Hepatocyte (in vitro differentiated cells): ENCODE results near the gene ZFC3H1. TPM values are rescaled to one million over a fixed set of nuclear protein-coding genes. Genes with fewer than 3 reads are reported as not detected.

Source experiments
- DNase-seq: peaks from one replicate; pipeline ENCODE4 v3.0.0-alpha.2; 2016; ENCODE audit warnings: low spot score
- H2AFZ ChIP-seq: fragments of 200-600 bp; sonication (generic); 2 replicates; pipeline ENCODE4 v1.6.0; 2016; ENCODE audit warnings: antibody characterized with exemption, mild to moderate bottlenecking
- H3K27ac ChIP-seq: fragments of 200-600 bp; sonication (generic); 2 replicates; pipeline ENCODE4 v1.5.1; 2016; ENCODE audit warnings: mild to moderate bottlenecking
- H3K27me3 ChIP-seq: fragments of 200-600 bp; sonication (generic); 2 replicates; pipeline ENCODE4 v1.6.1; 2016
- H3K36me3 ChIP-seq: fragments of 200-600 bp; sonication (generic); replicated peaks from 2 replicates; pipeline ENCODE4 v1.5.1; 2016; ENCODE audit warnings: low read depth; ENCODE audit not compliant: insufficient read depth
- H3K4me1 ChIP-seq: fragments of 200-600 bp; sonication (generic); 2 replicates; pipeline ENCODE4 v1.5.1; 2016; ENCODE audit warnings: mild to moderate bottlenecking, moderate library complexity; ENCODE audit not compliant: insufficient read depth
- H3K4me2 ChIP-seq: fragments of 200-600 bp; sonication (generic); 2 replicates; pipeline ENCODE4 v1.6.0; 2016
- H3K4me3 ChIP-seq: fragments of 200-600 bp; sonication (generic); 2 replicates; pipeline ENCODE4 v1.5.1; 2016; ENCODE audit warnings: mild to moderate bottlenecking
- H3K79me2 ChIP-seq: fragments of 200-600 bp; sonication (generic); 2 replicates; pipeline ENCODE4 v1.6.0; 2017; ENCODE audit warnings: mild to moderate bottlenecking
- H3K9me2 ChIP-seq: fragments of 200-600 bp; sonication (generic); replicated peaks from 2 replicates; pipeline ENCODE4 v1.6.0; 2017; ENCODE audit warnings: mild to moderate bottlenecking; ENCODE audit not compliant: insufficient read depth
- H3K9me3 ChIP-seq: fragments of 200-600 bp; sonication (generic); 2 replicates; pipeline ENCODE4 v1.5.1; 2016; ENCODE audit warnings: low read depth, mild to moderate bottlenecking
- H4K20me1 ChIP-seq: fragments of 200-600 bp; sonication (generic); 2 replicates; pipeline ENCODE4 v1.6.0; 2016; ENCODE audit warnings: mild to moderate bottlenecking; ENCODE audit not compliant: insufficient read depth, poor library complexity, severe bottlenecking
- CTCF ChIP-seq: fragments of 200-600 bp; sonication (generic); IDR thresholded peaks from 2 replicates; pipeline ENCODE4 v1.5.1; 2016; ENCODE audit warnings: antibody characterized with exemption, mild to moderate bottlenecking; ENCODE audit not compliant: poor library complexity
- EZH2 ChIP-seq: fragments of 200-600 bp; sonication (generic); IDR thresholded peaks from 2 replicates; pipeline ENCODE4 v1.6.1; 2016; ENCODE audit warnings: antibody characterized with exemption, mild to moderate bottlenecking, borderline replicate concordance
- EZH2phosphoT487 ChIP-seq: fragments of 200-600 bp; sonication (generic); IDR thresholded peaks from one replicate; pipeline ENCODE4 v1.6.1; 2018; ENCODE audit warnings: antibody characterized with exemption, mild to moderate bottlenecking, low read depth, moderate library complexity; ENCODE audit not compliant: unreplicated experiment, severe bottlenecking
- WGBS: methylation state at CpG from one replicate; pipeline ENCODE4 v1.1.6; 2016; ENCODE audit warnings: low lambda C conversion rate; ENCODE audit errors: missing lambda C conversion rate; 5-methylcytosine and 5-hydroxymethylcytosine counted together
- polyA plus RNA-seq: library from polyadenylated mRNA; unstranded; fragments of >200 nt; fragmentation: Nextera tagmentation; extraction: Ambion mirVana; gene quantifications from 2 replicates; pipeline ENCODE4 v1.2.1, GENCODE V29; 2016
- total RNA-seq: library from RNA; depleted of rRNA; stranded (reverse); fragments of >200 nt; gene quantifications from 2 replicates; pipeline ENCODE4 v1.2.3, GENCODE V29; 2014

ZFC3H1 gene
- total and polyA plus RNA-seq, 2 experiments from 2014 or later, result 28.0 to 48.6 TPM

GRCh38 chr12:71685914-71686657 is 22.4 kb upstream of the ZFC3H1 start, which contains the start of gene TMEM19:
Gene TMEM19, plus strand, starts transcription at chr12:71686082. Its CDS starts 599 bp downstream, at chr12:71686681.
- peak within 1 kb of the TSS; percentile 85 for H3K4me2 ChIP-seq
- TF ChIP-seq EZH2 (no peak), EZH2phosphoT487 (no peak), CTCF (peak; percentile 44)
- peak within 1 kb of the TSS; percentile 82 for H3K27ac ChIP-seq
- H3K27me3 ChIP-seq, result no peaks in the 10 kb centered on the region
- H2AFZ ChIP-seq, result peak within 1 kb of the TSS; percentile 83
- peak within 1 kb of the TSS; percentile 50 for H3K4me3 ChIP-seq
- H4K20me1 ChIP-seq, result no peaks in the 10 kb centered on the region
- H3K36me3 ChIP-seq, result no peaks in the 10 kb centered on the region
- peaks cover 14% of the 10 kb centered on the region for H3K4me1 ChIP-seq
- DNase-seq, result peak; percentile 95
- H3K79me2 ChIP-seq, result peaks cover 22% of the 10 kb centered on the region
- H3K9me2 ChIP-seq, result no peaks in the 10 kb centered on the region
- under 1% methylated on average over 54 of the region's 63 CpGs for WGBS
- no peaks in the 10 kb centered on the region for H3K9me3 ChIP-seq

GRCh38 chr12:71685312-71685906 is 21.8 kb upstream of the ZFC3H1 start:
- H3K9me2 ChIP-seq, result no peaks in the 10 kb centered on the region
- H3K4me3 ChIP-seq, result peak overlapping the region; percentile 47
- H3K27ac ChIP-seq, result peak overlapping the region; percentile 82
- WGBS, result 68% methylated on average over 19 of the region's 19 CpGs
- no peaks in the 10 kb centered on the region for H3K36me3 ChIP-seq
- no peak for DNase-seq
- peak overlapping the region; percentile 77 for H2AFZ ChIP-seq
- H4K20me1 ChIP-seq, result no peaks in the 10 kb centered on the region
- peaks cover 22% of the 10 kb centered on the region for H3K79me2 ChIP-seq
- TF ChIP-seq CTCF (no peak), EZH2 (no peak), EZH2phosphoT487 (no peak)
- peak overlapping the region; percentile 85 for H3K4me2 ChIP-seq
- H3K27me3 ChIP-seq, result no peaks in the 10 kb centered on the region
- H3K9me3 ChIP-seq, result no peaks in the 10 kb centered on the region
- peaks cover 14% of the 10 kb centered on the region for H3K4me1 ChIP-seq

- Histone ChIP-seq H3K9me2 (no peaks in the 10 kb centered on the region), H3K79me2 (peaks cover 21% of the 10 kb centered on the region), H3K27me3 (no peaks in the 10 kb centered on the region), H3K4me3 (no peak overlapping the region), H3K9me3 (no peaks in the 10 kb centered on the region), H3K4me1 (peaks cover 14% of the 10 kb centered on the region), H3K36me3 (no peaks in the 10 kb centered on the region), H4K20me1 (no peaks in the 10 kb centered on the region), H2AFZ (no peak overlapping the region), H3K4me2 (no peak overlapping the region), H3K27ac (no peak overlapping the region)
- TF ChIP-seq EZH2phosphoT487, result no peak
- no peak for TF ChIP-seq EZH2
- no peak for TF ChIP-seq CTCF
- WGBS, result 87% methylated on average over 5 of the region's 5 CpGs
- no peak for DNase-seq
These were observed 20.4 kb upstream of the ZFC3H1 start for GRCh38 chr12:71684081-71684480.
